CD4-positive, alpha-beta T cell treated with Interleukin-21 for 1 hour (primary cell): ENCODE data around the gene SFXN5.

Source experiments
- DNase-seq: peaks from one replicate; pipeline ENCODE4 v3.0.0-alpha.2; 2020

SFXN5 gene

DNA sequence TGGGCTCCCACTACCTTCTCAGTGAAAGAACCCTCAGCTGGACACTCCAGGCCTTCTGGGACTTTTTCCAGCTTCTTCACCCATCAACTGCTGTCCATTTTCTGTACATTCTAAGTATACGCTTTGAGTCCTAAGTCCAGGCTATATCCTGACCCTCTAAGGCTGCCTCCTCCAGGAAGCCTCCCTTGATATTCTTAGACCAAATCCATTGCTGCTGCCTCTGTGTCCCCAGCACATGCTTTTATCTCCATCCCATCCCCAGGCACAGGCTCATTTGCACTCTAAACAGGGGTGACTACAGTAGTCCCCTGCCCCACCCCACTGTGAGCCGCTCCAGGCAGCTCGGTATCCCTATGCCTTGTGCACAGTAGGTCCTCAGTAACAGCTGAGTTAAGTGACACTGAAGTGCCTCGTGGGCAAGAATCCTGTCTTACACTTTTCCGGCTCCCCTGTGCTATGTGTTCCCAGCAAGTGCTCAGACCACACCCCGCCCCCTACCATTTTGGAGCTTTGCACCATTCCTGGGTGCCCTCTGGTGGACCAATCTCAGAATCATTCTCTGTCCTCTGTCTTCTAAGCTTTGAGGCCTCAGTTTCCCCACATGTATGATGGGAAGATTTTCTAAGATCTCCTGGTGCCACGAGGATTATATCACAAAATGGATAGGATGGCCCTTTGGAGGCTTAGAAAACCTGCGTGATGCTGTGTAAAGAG lies 119.2 kb downstream of the SFXN5 start:
- no peak for DNase-seq

- DNase-seq, result no peak
Observed at GRCh38 chr2:72951303-72952095, 120.0 kb downstream of the SFXN5 start.

GRCh38 chr2:72950558-72951255 lies 120.8 kb downstream of the SFXN5 start:
- DNase-seq, result no peak

DNA sequence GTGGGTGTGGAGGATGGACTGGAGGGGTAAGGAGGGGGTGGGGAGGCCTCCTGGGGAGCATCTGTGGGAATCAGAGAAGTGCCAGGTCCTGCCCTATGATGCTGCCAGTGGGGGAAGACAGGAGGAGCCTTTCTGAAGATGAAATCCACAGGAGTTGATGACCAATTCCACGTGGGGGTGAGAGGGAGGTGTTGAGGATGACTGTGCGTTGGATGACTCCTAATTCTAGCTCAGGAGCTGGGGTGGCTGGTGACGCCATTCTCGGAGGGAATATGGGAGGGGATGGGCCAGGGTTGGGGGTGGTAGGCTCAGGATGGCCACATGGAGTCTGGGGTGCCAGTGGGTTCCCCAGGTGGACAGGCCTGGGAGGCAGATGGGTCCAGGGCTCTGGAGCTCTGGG lies 121.9 kb downstream of the SFXN5 start:
- DNase-seq, result no peak

DNA sequence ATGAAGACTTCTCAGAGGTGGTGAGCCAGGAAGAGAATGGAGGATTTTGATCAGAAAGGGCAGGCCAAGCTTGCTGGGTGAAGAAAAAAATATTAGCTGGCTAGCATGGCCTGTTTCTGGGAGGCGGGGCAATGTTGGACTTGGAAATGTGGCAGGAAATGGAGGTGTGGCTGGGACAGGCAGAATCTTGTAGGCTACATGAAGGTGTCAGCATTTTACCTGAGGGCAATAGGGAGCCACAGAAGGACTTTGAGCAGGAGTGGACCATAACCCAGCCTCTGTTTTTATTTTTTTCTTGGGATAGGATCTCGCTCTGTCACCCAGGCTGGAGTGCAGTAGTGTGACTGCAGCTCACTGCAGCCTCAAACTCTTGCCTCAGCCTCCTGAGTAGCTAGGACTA lies 122.5 kb downstream of the SFXN5 start:
- no peak for DNase-seq

- DNase-seq, result no peak
Observed at GRCh38 chr2:72947952-72948830, 123.3 kb downstream of the SFXN5 start.

GRCh38 chr2:72946466-72946865 lies 125.0 kb downstream of the SFXN5 start:
- DNase-seq, result no peak

- DNase-seq, result no peak
Observed at GRCh38 chr2:72945450-72946019, 126.0 kb downstream of the SFXN5 start.

- no peak for DNase-seq
Observed at GRCh38 chr2:72944804-72945449, 126.6 kb downstream of the SFXN5 start.

DNA sequence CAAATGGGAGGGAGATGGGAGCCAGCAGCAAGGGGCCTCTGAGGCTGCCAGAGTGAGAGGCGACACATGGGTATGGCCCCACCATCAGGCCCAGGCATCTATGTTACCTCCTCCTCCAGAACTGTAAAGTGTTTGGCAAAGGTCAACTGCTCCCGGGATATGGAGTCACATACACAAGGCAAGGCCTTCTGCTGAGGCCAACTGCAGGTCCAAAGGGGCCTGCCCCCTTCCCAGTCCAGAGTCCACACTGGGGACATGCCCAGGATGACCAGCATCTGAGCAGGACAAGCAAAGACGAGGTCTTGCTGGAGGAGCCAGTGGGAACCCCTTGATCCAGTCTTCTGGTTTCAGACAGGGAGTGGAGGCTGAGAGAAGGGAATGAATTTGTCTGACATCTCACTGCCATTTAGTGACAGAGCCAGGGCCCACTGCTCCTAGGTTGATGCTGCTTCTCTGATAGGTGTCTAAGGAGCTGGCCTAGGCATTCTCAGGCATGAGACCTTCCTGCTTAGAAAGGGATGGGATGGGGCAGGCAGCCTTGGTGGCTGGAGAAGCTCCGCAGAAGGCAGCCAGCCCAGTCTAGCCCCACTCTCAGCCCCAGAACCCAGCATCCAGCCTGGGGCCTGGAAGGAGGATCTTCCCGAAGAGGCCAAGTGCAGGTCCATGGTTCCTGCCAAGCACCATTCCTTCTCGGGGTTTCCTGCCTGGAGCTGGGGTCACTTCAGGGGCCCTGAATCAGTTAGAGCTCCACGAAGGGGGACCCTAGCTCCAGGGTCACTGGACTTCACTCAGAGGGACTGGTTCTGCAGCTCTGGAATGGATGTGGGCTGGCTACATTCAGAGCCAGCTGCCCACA lies 127.7 kb downstream of the SFXN5 start:
- DNase-seq, result no peak

GRCh38 chr2:72942881-72943418 lies 128.6 kb downstream of the SFXN5 start:
- no peak for DNase-seq

- no peak for DNase-seq
Observed at GRCh38 chr2:72942293-72942692, 129.2 kb downstream of the SFXN5 start.

DNA sequence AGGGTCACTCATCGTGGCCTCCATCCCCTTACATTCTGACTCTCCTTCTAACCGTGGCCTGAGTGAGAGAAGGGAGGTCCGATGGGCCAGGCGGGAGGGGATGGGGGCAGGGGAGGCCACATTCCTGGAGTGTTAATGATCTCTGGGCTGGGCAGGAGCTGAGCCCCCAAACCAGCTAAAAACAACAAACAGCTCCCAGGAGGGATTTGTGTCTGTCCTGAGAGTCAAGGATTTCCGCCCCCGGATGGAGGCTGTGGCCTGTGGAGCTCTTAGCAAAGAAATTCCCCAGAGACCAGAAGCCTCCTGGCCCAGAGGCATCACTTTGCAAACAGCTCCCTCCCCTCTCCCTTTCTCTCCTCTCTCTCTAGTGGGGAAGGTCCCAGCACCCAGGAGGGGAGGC lies 130.7 kb downstream of the SFXN5 start:
- no peak for DNase-seq

DNA sequence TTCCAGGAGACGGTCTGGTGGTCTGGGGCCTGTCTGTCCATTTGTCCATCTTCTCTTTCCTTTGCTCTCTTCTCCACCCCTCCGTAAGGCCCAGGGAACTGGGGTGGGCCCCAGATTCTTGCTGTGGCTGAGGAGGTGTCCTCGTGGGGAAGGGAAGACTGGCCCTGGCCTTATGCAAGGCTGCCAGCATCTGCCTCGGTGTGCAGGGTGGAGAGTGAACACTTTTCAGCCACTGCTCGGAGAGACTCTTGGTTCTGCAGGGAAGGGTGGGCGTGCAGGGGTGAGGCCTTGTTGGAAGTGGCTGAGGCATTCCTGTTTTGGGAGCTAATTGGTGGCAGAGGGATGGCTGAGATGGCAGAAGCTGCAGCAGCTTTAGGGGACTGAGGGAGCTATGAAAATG lies 131.2 kb downstream of the SFXN5 start:
- DNase-seq, result no peak

DNA sequence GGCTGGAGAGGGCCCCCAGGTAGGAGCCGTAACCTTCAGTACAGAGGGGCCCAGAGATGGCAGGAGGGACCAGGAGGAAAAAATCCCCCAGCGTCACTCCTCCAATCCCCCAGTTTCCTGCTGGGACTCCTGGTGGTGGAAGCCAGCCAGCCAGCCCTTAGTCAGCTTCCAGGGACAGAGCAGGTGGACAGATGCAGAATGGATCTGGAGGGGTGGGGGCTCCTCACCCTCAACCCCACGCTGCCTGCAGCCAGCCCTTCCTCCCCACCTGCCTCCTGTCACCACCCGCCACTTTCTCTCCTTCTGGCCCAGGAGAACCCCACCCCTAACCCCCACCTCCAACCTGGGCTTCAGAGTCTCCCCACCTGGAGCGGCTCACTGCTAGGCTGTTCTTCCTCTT lies 133.1 kb downstream of the SFXN5 start:
- DNase-seq, result no peak

- no peak for DNase-seq
Observed at GRCh38 chr2:72937356-72937669, 134.2 kb downstream of the SFXN5 start.

GRCh38 chr2:72936660-72937355 lies 134.7 kb downstream of the SFXN5 start:
- DNase-seq, result no peak

DNA sequence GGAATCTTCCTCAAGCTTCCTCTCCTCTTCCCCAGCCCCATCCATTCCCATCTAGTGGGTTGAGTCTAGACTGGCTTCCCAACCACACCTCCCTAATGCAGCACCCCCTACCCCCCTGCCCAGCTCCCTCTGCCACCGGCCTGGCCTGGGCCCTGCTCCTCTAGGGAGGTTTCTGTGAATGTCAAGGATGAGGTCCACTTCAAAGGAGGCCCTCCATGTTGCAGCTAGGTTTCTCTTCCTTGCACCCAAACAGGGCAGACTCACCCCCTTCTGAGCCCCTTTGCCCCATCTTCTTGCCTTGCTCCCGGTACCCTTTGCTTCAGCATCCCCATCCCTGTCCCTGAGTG lies 135.9 kb downstream of the SFXN5 start:
- DNase-seq, result no peak

DNA sequence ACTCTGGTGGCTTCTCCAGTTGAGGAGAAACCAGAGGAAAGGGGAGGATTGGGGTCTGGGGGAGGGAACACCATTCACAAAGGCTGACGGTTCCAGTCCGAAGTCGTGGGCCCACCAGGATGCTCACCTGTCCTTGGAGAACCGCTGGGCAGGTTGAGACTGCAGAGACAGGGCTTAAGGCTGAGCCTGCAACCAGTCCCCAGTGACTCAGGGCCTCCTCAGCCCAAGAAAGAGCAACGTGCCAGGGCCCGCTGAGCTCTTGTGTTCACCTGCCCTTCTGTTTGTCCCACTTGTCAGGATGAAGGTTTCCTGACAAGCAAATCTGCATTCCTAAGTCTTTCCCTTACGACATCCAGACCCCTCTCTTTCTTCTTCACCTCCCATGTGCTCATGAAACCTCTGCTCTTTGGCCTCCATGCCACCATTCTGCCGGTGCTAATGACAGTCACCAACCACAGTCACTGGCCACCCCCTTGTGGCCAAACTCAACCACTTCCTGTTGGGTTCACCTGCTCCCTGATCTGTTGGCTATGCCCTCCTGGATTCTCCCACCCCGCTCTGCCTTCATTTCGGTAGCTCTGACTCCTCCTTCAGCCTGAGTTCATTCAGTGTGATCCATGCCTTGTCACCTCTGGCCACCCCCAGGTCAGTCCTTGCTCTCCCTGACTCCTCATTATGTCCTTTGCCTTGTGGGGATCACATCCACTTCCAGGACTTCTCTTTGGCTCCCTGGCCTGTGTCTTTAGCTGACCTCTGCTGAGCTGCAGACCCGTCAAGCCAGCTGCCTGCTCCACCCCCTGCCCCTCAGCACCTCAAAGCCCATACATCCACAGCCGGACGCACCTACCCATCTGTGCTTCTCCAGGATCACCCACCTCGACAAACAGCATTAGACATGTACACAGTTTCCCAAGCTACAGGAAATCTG lies 136.6 kb downstream of the SFXN5 start:
- no peak for DNase-seq
